ENCODE measurements around the gene MAPK4.

GRCh38 chr18:50558948-50559751 is 737 bp upstream of the MAPK4 start:
- TF ChIP-seq CTCF (conservative IDR thresholded peaks at IDR 0.05; ENCODE audit: low read length) (no peak), EZH2phosphoT487 (IDR thresholded peaks at IDR 0.05; ENCODE audit: borderline replicate concordance) (no peak)
